GM12864 (cell line): ENCODE measurements around the gene CCT8.

Experiments used
- DNase-seq: peaks from one replicate; pipeline ENCODE4 v3.0.0-alpha.2; 2011; ENCODE audit warnings: low read depth
- H3K4me3 ChIP-seq: 2 replicates; pipeline ENCODE4 v1.5.1; 2011; ENCODE audit warnings: mild to moderate bottlenecking, low read depth, low read length, control low read depth
- TF ChIP-seq, protein P1 (sequence below): IDR thresholded peaks from 2 replicates; pipeline ENCODE4 v1.5.1; 2011; ENCODE audit warnings: low read depth, mild to moderate bottlenecking, moderate library complexity, low read length, control low read depth, inconsistent platforms; ENCODE audit errors: missing control alignments

CCT8 gene

GRCh38 chr21:29085106-29085752 is 11.8 kb upstream of the CCT8 start:
- no peak overlapping the region for H3K4me3 ChIP-seq
- TF ChIP-seq, protein P1, sequence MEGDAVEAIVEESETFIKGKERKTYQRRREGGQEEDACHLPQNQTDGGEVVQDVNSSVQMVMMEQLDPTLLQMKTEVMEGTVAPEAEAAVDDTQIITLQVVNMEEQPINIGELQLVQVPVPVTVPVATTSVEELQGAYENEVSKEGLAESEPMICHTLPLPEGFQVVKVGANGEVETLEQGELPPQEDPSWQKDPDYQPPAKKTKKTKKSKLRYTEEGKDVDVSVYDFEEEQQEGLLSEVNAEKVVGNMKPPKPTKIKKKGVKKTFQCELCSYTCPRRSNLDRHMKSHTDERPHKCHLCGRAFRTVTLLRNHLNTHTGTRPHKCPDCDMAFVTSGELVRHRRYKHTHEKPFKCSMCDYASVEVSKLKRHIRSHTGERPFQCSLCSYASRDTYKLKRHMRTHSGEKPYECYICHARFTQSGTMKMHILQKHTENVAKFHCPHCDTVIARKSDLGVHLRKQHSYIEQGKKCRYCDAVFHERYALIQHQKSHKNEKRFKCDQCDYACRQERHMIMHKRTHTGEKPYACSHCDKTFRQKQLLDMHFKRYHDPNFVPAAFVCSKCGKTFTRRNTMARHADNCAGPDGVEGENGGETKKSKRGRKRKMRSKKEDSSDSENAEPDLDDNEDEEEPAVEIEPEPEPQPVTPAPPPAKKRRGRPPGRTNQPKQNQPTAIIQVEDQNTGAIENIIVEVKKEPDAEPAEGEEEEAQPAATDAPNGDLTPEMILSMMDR: no peak
- DNase-seq: no peak

- TF ChIP-seq, protein P1: no peak
- no peak for DNase-seq
- H3K4me3 ChIP-seq: no peak overlapping the region
Observed at GRCh38 chr21:29084372-29084771, 10.9 kb upstream of the CCT8 start.

DNA sequence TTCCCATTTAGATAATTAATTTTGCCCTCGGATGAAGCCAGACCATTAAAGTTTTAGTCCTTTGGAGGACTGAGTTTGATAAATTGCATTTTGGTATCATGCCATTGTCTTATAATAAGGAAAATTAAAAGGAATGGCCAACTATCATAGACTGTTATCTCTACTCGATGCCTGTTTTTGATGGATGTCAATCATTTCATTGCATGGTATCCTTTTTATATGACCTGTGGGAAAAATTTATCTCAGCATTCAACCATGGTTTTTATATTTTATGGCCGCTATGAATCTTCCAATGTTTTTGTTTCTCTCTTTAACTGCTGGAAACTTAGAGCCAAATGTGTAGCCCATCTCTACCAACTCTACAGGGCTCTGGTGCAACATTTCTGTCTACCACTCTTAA is 9.9 kb upstream of the CCT8 start:
- no peak overlapping the region for H3K4me3 ChIP-seq
- TF ChIP-seq, protein P1: no peak
- no peak for DNase-seq

DNA sequence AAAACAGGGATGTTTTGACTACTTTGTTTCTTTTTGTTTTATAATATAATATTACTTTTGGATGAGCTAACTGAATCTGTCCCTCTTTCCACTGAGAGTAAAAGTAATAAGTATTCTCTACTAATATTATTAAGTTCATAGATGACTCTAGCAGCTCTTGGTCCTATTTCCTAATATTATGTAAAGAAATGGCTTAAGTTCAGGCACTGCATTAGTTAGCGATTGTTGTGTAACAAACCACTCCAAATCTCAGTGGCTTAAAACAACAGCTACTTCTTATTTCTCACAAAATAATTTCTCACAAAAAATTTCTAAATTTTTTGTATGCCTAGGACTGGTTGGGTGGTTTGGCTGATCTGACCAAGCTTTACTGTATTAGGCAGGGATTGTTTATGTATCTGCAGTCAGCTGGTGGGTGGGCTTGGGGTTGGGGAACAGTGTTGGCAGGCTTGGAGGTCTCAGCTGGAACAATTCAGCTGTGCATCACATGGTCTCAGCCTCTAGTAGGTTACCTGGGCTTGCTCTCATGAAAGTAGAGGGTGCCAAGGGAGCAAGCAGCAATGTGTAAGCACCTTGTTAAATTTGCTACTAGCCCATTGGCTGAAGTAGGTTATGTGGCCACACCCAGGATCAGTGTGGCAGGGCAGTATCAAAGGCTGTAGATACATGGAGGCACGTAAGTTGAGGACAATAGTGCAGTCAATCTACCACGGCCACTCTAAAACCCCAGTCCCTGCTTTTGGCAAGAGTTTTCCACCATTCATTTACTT is 8.8 kb upstream of the CCT8 start:
- H3K4me3 ChIP-seq: no peak overlapping the region
- no peak for DNase-seq
- TF ChIP-seq, protein P1: no peak

- no peak overlapping the region; the same call in 1 of the 2 replicates for H3K4me3 ChIP-seq
Observed at GRCh38 chr21:29080454-29080941, 7.0 kb upstream of the CCT8 start.

GRCh38 chr21:29078869-29079767 is 5.7 kb upstream of the CCT8 start:
- H3K4me3 ChIP-seq: no peak overlapping the region
- peak; percentile 59 for DNase-seq
- TF ChIP-seq, protein P1: no peak

More at GRCh38 chr21:29080454-29080941, 7.0 kb upstream of the CCT8 start:
- DNase-seq: no peak
- TF ChIP-seq, protein P1: no peak
